ENCODE results near the gene CHTF18. TPM values are rescaled to one million over a fixed set of nuclear protein-coding genes. Genes with fewer than 3 reads are reported as not detected.

CHTF18 gene
- total and polyA plus RNA-seq, 10 of the 15 experiments (the other 5 are each of a cell fraction or from before 2014, with no cell fraction given): 1.6 to 87.8 (median 19.4) TPM

DNA sequence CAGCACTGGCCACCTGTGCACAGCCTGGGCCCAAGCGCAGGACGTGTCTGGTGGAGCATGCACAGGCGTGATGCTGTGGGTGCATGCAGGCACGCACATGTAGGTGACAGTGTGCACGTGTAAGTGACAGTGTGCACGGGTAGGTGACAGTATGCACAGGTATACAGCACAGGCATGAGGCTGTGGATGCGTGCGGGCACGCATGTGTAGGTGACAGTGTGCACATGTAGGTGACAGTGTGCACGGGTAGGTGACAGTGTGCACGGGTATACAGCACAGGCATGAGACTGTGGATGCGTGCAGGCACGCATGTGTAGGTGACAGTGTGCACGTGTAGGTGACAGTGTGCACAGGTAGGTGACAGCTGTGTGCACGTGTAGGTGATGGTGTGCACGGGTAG is 8.1 kb upstream of the CHTF18 start (continued):
- TF ChIP-seq, protein P1, sequence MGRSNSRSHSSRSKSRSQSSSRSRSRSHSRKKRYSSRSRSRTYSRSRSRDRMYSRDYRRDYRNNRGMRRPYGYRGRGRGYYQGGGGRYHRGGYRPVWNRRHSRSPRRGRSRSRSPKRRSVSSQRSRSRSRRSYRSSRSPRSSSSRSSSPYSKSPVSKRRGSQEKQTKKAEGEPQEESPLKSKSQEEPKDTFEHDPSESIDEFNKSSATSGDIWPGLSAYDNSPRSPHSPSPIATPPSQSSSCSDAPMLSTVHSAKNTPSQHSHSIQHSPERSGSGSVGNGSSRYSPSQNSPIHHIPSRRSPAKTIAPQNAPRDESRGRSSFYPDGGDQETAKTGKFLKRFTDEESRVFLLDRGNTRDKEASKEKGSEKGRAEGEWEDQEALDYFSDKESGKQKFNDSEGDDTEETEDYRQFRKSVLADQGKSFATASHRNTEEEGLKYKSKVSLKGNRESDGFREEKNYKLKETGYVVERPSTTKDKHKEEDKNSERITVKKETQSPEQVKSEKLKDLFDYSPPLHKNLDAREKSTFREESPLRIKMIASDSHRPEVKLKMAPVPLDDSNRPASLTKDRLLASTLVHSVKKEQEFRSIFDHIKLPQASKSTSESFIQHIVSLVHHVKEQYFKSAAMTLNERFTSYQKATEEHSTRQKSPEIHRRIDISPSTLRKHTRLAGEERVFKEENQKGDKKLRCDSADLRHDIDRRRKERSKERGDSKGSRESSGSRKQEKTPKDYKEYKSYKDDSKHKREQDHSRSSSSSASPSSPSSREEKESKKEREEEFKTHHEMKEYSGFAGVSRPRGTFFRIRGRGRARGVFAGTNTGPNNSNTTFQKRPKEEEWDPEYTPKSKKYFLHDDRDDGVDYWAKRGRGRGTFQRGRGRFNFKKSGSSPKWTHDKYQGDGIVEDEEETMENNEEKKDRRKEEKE (IDR thresholded peaks at IDR 0.05): no peak
- TF ChIP-seq JUND (IDR thresholded peaks at IDR 0.05; ENCODE audit: low read depth, low read length) (no peak), BHLHE40 (IDR thresholded peaks at IDR 0.05; ENCODE audit: borderline replicate concordance in 1 of 2, low read depth in 2 of 2, low read length in 1 of 2) (no peak), FOXM1 (IDR thresholded peaks at IDR 0.05; ENCODE audit: low read depth, low read length) (no peak), SIN3A (IDR thresholded peaks at IDR 0.05; ENCODE audit: low read depth, low read length) (no peak), RAD51 (IDR thresholded peaks at IDR 0.05) (no peak), JUNB (IDR thresholded peaks at IDR 0.05) (no peak), POU2F2 (IDR thresholded peaks at IDR 0.05; ENCODE audit: borderline replicate concordance, low read depth, low read length) (no peak)
- TF ChIP-seq, protein P2, sequence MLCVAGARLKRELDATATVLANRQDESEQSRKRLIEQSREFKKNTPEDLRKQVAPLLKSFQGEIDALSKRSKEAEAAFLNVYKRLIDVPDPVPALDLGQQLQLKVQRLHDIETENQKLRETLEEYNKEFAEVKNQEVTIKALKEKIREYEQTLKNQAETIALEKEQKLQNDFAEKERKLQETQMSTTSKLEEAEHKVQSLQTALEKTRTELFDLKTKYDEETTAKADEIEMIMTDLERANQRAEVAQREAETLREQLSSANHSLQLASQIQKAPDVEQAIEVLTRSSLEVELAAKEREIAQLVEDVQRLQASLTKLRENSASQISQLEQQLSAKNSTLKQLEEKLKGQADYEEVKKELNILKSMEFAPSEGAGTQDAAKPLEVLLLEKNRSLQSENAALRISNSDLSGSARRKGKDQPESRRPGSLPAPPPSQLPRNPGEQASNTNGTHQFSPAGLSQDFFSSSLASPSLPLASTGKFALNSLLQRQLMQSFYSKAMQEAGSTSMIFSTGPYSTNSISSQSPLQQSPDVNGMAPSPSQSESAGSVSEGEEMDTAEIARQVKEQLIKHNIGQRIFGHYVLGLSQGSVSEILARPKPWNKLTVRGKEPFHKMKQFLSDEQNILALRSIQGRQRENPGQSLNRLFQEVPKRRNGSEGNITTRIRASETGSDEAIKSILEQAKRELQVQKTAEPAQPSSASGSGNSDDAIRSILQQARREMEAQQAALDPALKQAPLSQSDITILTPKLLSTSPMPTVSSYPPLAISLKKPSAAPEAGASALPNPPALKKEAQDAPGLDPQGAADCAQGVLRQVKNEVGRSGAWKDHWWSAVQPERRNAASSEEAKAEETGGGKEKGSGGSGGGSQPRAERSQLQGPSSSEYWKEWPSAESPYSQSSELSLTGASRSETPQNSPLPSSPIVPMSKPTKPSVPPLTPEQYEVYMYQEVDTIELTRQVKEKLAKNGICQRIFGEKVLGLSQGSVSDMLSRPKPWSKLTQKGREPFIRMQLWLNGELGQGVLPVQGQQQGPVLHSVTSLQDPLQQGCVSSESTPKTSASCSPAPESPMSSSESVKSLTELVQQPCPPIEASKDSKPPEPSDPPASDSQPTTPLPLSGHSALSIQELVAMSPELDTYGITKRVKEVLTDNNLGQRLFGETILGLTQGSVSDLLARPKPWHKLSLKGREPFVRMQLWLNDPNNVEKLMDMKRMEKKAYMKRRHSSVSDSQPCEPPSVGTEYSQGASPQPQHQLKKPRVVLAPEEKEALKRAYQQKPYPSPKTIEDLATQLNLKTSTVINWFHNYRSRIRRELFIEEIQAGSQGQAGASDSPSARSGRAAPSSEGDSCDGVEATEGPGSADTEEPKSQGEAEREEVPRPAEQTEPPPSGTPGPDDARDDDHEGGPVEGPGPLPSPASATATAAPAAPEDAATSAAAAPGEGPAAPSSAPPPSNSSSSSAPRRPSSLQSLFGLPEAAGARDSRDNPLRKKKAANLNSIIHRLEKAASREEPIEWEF (IDR thresholded peaks at IDR 0.05; ENCODE audit: insufficient replicate concordance, low read depth, low read length): no peak

Data from GM12878 (cell line).